ENCODE data around the gene GSK3A. TPM values are rescaled to one million over a fixed set of nuclear protein-coding genes. Genes with fewer than 3 reads are reported as not detected.

The GSK3A gene
- total and polyA plus RNA-seq, 2 of the 8 experiments (the other 6 are each of a cell fraction or from before 2014, with no cell fraction given) = 55.3 to 84.0 TPM

DNA sequence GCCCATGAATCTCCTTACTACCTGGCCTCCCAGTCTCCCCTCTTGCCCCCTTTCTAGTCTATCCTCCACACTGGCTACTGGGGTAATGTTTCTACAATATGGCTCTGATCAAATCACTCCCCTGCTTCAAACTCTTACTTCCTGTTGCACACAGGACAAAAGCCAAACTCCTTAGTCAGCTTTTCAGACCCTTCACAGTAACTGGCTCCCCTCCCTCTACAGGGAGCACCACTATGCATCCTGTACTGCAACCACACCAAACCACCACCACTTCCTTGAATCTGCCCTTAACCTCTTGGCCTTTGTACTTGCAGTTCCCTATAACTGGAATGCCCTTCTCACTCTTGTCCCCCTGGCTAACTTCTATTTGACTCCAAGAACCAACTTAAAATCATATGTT, 57.1 kb downstream of the GSK3A start:
- no peak overlapping the region for H3K23ac ChIP-seq (ENCODE audit: insufficient read length)
- H4K20me1 ChIP-seq (replicated peaks in 1 of 2; ENCODE audit: control insufficient read depth in 1 of 2, insufficient read depth in 2 of 2, low read length in 2 of 2) = no peaks in the 10 kb centered on the region
- no peaks in the 10 kb centered on the region for H3K79me1 ChIP-seq (ENCODE audit: low read depth, low read length)
- CTCF ChIA-PET (ENCODE audit: partially characterized antibody) = interaction anchor here (0.7 to 9.4 kb wide), 19 partner anchors 8 to 106 kb away, joined by 3 to 159 read pairs (median 5); partner anchors contain the start of gene POU2F2
- no peak overlapping the region for H3K4me3 ChIP-seq (ENCODE audit: extremely low read depth in 1 of 4, insufficient read depth in 2 of 4, low read depth in 3 of 4, low read length in 4 of 4)
- H3K27me3 ChIP-seq (replicated peaks in 1 of 4; ENCODE audit: control insufficient read depth in 3 of 4, extremely low read depth in 1 of 4, insufficient read depth in 3 of 4, low read length in 3 of 4) = peaks cover 0 to 14% (median 8%) of the 10 kb centered on the region in 4 experiments; a peak in 6 of 7 replicates
- H2BK5ac ChIP-seq (ENCODE audit: low read depth, low read length) = no peak overlapping the region
- H2BK12ac ChIP-seq (ENCODE audit: low read depth, low read length) = no peak overlapping the region
- H2BK120ac ChIP-seq (replicated peaks; ENCODE audit: low read depth, low read length) = no peak overlapping the region
- no peak overlapping the region for H3K4ac ChIP-seq (replicated peaks; ENCODE audit: insufficient read length, low read depth, low read length)
- POLR2A ChIA-PET (ENCODE audit: partially characterized antibody) = interaction anchor here (0.8 to 1.4 kb wide), 7 partner anchors 10 to 97 kb away, joined by 3 to 5 read pairs (median 4); partner anchors contain the start of gene GSK3A
- no peaks in the 10 kb centered on the region for H3K9me3 ChIP-seq (ENCODE audit: insufficient read depth in 2 of 2, low read depth in 1 of 2, low read length in 1 of 2)
- H3K79me2 ChIP-seq (ENCODE audit: control insufficient read depth in 1 of 2, insufficient read depth in 2 of 2, low read length in 2 of 2) = no peaks in the 10 kb centered on the region
- peaks cover 1% of the 10 kb centered on the region; the same call in 1 of the 2 replicates for H3K23me2 ChIP-seq (ENCODE audit: low read depth, low read length)
- no peaks in the 10 kb centered on the region for H3K36me3 ChIP-seq (ENCODE audit: control insufficient read depth in 2 of 4, insufficient read depth in 4 of 4, low read length in 3 of 4)
- H4K5ac ChIP-seq (ENCODE audit: insufficient read length, low read depth, low read length) = no peak overlapping the region
- no peak overlapping the region for H3K14ac ChIP-seq (ENCODE audit: insufficient read length)
- no peak overlapping the region for H3K4me2 ChIP-seq (ENCODE audit: insufficient read depth in 1 of 2, low read depth in 2 of 2, low read length in 2 of 2)
- H3K18ac ChIP-seq (ENCODE audit: extremely low read depth, low read length) = no peak overlapping the region
- H3K56ac ChIP-seq (replicated peaks; ENCODE audit: insufficient read length, low read depth, low read length) = no peak overlapping the region
- no peak overlapping the region for H3K9ac ChIP-seq (replicated peaks in 1 of 4; ENCODE audit: extremely low read depth in 1 of 4, low read depth in 3 of 4, low read length in 3 of 4)
- FAIRE-seq (no peak), DNase-seq (ENCODE audit: low read depth in 1 of 2, low spot score in 2 of 2) (no peak)
- H4K91ac ChIP-seq (replicated peaks; ENCODE audit: insufficient read length, low read length) = no peak overlapping the region
- H2AFZ ChIP-seq (ENCODE audit: low read length) = no peak overlapping the region
- no peak overlapping the region for H4K8ac ChIP-seq (ENCODE audit: extremely low read depth, insufficient read depth, low read length)
- H3K4me1 ChIP-seq (replicated peaks in 1 of 4; ENCODE audit: control insufficient read depth in 3 of 4, insufficient read depth in 4 of 4, low read length in 3 of 4) = peaks cover 0 to 2% (median under 1%) of the 10 kb centered on the region in 4 experiments; a peak in 1 of 7 replicates
- no peak overlapping the region for H2BK15ac ChIP-seq (ENCODE audit: low read length)
- H2AK5ac ChIP-seq (ENCODE audit: low read depth, low read length) = no peak overlapping the region
- H2BK20ac ChIP-seq (ENCODE audit: low read length) = no peak overlapping the region
- H3K27ac ChIP-seq (ENCODE audit: low read depth, low read length) = no peak overlapping the region
- TF ChIP-seq HDAC6 (IDR thresholded peaks at IDR 0.05; ENCODE audit: low read depth, low read length) = no peak
- no peak for TF ChIP-seq KDM4A (IDR thresholded peaks at IDR 0.05; ENCODE audit: low read depth, low read length, severe bottlenecking)
- no peak for TF ChIP-seq NANOG (IDR thresholded peaks at IDR 0.05; ENCODE audit: insufficient read depth, low read depth, low read length, poor library complexity, severe bottlenecking)
- no peak for TF ChIP-seq GTF2F1 (IDR thresholded peaks at IDR 0.05; ENCODE audit: borderline replicate concordance, low read depth, low read length)
- TF ChIP-seq SIRT6 (IDR thresholded peaks at IDR 0.05; ENCODE audit: low read length) = no peak
- TF ChIP-seq, protein P1, sequence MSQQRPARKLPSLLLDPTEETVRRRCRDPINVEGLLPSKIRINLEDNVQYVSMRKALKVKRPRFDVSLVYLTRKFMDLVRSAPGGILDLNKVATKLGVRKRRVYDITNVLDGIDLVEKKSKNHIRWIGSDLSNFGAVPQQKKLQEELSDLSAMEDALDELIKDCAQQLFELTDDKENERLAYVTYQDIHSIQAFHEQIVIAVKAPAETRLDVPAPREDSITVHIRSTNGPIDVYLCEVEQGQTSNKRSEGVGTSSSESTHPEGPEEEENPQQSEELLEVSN (IDR thresholded peaks at IDR 0.05) = no peak
- no peak for TF ChIP-seq CBX8 (IDR thresholded peaks at IDR 0.05; ENCODE audit: borderline replicate concordance, low read depth, low read length)
- no peak for TF ChIP-seq SRF (IDR thresholded peaks at IDR 0.05; ENCODE audit: low read depth, low read length)
- no peak for TF ChIP-seq EP300 (IDR thresholded peaks at IDR 0.05; ENCODE audit: borderline replicate concordance in 1 of 2, low read depth in 2 of 2, low read length in 2 of 2)
- TF ChIP-seq, protein P2, sequence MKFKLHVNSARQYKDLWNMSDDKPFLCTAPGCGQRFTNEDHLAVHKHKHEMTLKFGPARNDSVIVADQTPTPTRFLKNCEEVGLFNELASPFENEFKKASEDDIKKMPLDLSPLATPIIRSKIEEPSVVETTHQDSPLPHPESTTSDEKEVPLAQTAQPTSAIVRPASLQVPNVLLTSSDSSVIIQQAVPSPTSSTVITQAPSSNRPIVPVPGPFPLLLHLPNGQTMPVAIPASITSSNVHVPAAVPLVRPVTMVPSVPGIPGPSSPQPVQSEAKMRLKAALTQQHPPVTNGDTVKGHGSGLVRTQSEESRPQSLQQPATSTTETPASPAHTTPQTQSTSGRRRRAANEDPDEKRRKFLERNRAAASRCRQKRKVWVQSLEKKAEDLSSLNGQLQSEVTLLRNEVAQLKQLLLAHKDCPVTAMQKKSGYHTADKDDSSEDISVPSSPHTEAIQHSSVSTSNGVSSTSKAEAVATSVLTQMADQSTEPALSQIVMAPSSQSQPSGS (IDR thresholded peaks at IDR 0.05; ENCODE audit: low read length) = no peak
- TF ChIP-seq RAD21 (IDR thresholded peaks at IDR 0.05 in 1 of 2, conservative IDR thresholded peaks at IDR 0.05 in 1 of 2; ENCODE audit: low read depth in 2 of 2, low read length in 2 of 2) = no peak
